ENCODE data around the gene SAP25. TPM values are rescaled to one million over a fixed set of nuclear protein-coding genes. Genes with fewer than 3 reads are reported as not detected.

Gene SAP25
- total RNA-seq, 1 donor from 2014 or later = 24.1 TPM

- Mint-ChIP-seq H3K4me3 (no peak overlapping the region), H3K27ac (no peak overlapping the region), H3K9me3 (no peaks in the 10 kb centered on the region), H3K4me1 (peaks cover 3% of the 10 kb centered on the region), H3K36me3 (ENCODE audit: low read depth) (peaks cover 32% of the 10 kb centered on the region), H3K27me3 (no peaks in the 10 kb centered on the region)
- ChIA-PET POLR2A (interaction anchor here (1.2 to 1.3 kb wide), 2 partner anchors 9 to 35 kb away, joined by 3 to 5 read pairs; partner anchors contain the start of genes FBXO24 and MOSPD3), CTCF (no interaction called here)
- DNase-seq (no peak), ATAC-seq (ENCODE audit: low read depth) (no peak)
- no peak for TF ChIP-seq CTCF (IDR thresholded peaks at IDR 0.05)
- intact Hi-C loops (cut with micrococcal nuclease) = no loop called here
Measured at GRCh38 chr7:100577103-100577502, 3.4 kb upstream of the SAP25 start.

- no peak for TF ChIP-seq CTCF (IDR thresholded peaks at IDR 0.05)
- peaks cover 35% of the 10 kb centered on the region for H3K36me3 Mint-ChIP-seq (ENCODE audit: low read depth)
- H3K27ac Mint-ChIP-seq = no peak overlapping the region
- CTCF ChIA-PET = no interaction called here
- no peak for ATAC-seq (ENCODE audit: low read depth)
- no peaks in the 10 kb centered on the region for H3K9me3 Mint-ChIP-seq
- H3K4me1 Mint-ChIP-seq = peaks cover 9% of the 10 kb centered on the region
- H3K4me3 Mint-ChIP-seq = no peak overlapping the region
- POLR2A ChIA-PET = interaction anchor here (0.6 to 0.7 kb wide), 3 partner anchors 29 to 514 kb away, joined by 3 to 5 read pairs (median 5); partner anchors contain the start of gene ZCWPW1
- H3K27me3 Mint-ChIP-seq = no peaks in the 10 kb centered on the region
- intact Hi-C loops (cut with micrococcal nuclease) = no loop called here
- DNase-seq = no peak
Measured at GRCh38 chr7:100576384-100576993, 2.8 kb upstream of the SAP25 start.

GRCh38 chr7:100575746-100576383, 2.2 kb upstream of the SAP25 start:
- H3K36me3 Mint-ChIP-seq (ENCODE audit: low read depth) = peaks cover 35% of the 10 kb centered on the region
- H3K27ac Mint-ChIP-seq = no peak overlapping the region
- no peak overlapping the region for H3K4me3 Mint-ChIP-seq
- DNase-seq = no peak
- ChIA-PET CTCF (no interaction called here), POLR2A (no interaction called here)
- intact Hi-C loops (cut with micrococcal nuclease) = no loop called here
- no peaks in the 10 kb centered on the region for H3K27me3 Mint-ChIP-seq
- peaks cover 14% of the 10 kb centered on the region for H3K4me1 Mint-ChIP-seq
- H3K9me3 Mint-ChIP-seq = no peaks in the 10 kb centered on the region
- TF ChIP-seq CTCF (IDR thresholded peaks at IDR 0.05) = no peak
- no peak for ATAC-seq (ENCODE audit: low read depth)

- H3K27ac Mint-ChIP-seq = no peak overlapping the region
- H3K27me3 Mint-ChIP-seq = no peaks in the 10 kb centered on the region
- CTCF ChIA-PET = no interaction called here
- H3K9me3 Mint-ChIP-seq = no peaks in the 10 kb centered on the region
- no peak overlapping the region for H3K4me3 Mint-ChIP-seq
- peaks cover 35% of the 10 kb centered on the region for H3K36me3 Mint-ChIP-seq (ENCODE audit: low read depth)
- POLR2A ChIA-PET = no interaction called here
- peaks cover 18% of the 10 kb centered on the region for H3K4me1 Mint-ChIP-seq
- ATAC-seq (ENCODE audit: low read depth) = no peak
- no peak for DNase-seq
- intact Hi-C loops (cut with micrococcal nuclease) = no loop called here
- no peak for TF ChIP-seq CTCF (IDR thresholded peaks at IDR 0.05)
Measured at GRCh38 chr7:100575206-100575631, 1.5 kb upstream of the SAP25 start.

GRCh38 chr7:100574362-100575205, 884 bp upstream of the SAP25 start:
- intact Hi-C loops (cut with micrococcal nuclease) = no loop called here
- ATAC-seq (ENCODE audit: low read depth) (no peak), DNase-seq (no peak)
- H3K36me3 Mint-ChIP-seq (ENCODE audit: low read depth) = peaks cover 35% of the 10 kb centered on the region
- H3K4me1 Mint-ChIP-seq = peaks cover 19% of the 10 kb centered on the region
- no peak overlapping the region for H3K27ac Mint-ChIP-seq
- H3K27me3 Mint-ChIP-seq = no peaks in the 10 kb centered on the region
- no peaks in the 10 kb centered on the region for H3K9me3 Mint-ChIP-seq
- ChIA-PET CTCF (no interaction called here), POLR2A (no interaction called here)
- no peak for TF ChIP-seq CTCF (IDR thresholded peaks at IDR 0.05)
- H3K4me3 Mint-ChIP-seq = no peak overlapping the region
